H1 (cell line): Measurements from ENCODE around the gene DBNDD2. TPM values are rescaled to one million over a fixed set of nuclear protein-coding genes. Genes with fewer than 3 reads are reported as not detected.

Experiments
- polyA plus RNA-seq, 7 experiments: library from polyadenylated mRNA; depleted of rRNA in 3 of 7; stranded (reverse) in 5 of 7; unstranded in 2 of 7; fragments of >200 nt in 5 of 7; fragments of 200-250 nt in 2 of 7; gene quantifications; 1 replicate in 5 of 7; 2 replicates in 1 of 7; 4 replicates in 1 of 7; pipeline versions ENCODE4 v1.2.1 to v1.2.3, GENCODE V29; 2011 to 2013; ENCODE audit warnings: missing spikeins in 2 of 7, mixed read lengths in 2 of 7
- total RNA-seq: library from RNA; stranded (reverse); fragmentation: NEBNext Ultra II Directional; extraction: Animal tissue kit (Norgen Biotek cat#: 25700); gene quantifications from 2 replicates; pipeline ENCODE4 v1.2.1, GENCODE V29; 2021
- TF ChIP-seq, protein P1 (sequence below): IDR thresholded peaks from 2 replicates; pipeline ENCODE4 v1.6.1; 2012; ENCODE audit warnings: inconsistent platforms

The DBNDD2 gene
- total and polyA plus RNA-seq, 2 of the 8 experiments (the other 6 are each of a cell fraction or from before 2014, with no cell fraction given): 55.8 to 96.3 TPM

DNA sequence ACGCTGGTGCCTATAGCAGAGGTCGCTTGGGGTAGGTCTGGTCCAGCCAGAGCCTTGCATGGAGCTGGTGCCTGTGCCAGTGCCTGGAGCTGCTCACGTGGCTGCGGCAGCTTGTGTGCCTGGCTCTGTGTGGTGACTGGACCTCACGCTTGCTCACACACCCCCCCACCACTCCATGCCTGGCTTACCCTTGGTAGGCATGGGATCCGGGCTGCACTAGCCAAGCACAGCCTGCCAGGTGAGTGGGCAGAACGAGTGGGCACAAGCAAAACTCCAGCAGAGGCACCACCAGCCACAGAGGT is 13.0 kb upstream of the DBNDD2 start (continued):
- TF ChIP-seq, protein P1, sequence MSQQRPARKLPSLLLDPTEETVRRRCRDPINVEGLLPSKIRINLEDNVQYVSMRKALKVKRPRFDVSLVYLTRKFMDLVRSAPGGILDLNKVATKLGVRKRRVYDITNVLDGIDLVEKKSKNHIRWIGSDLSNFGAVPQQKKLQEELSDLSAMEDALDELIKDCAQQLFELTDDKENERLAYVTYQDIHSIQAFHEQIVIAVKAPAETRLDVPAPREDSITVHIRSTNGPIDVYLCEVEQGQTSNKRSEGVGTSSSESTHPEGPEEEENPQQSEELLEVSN: no peak
